Fibroblast of upper back skin (primary cell): ENCODE results near the gene PIAS3.
"Not testable (repeated sequence)": the region's sequence is repeated elsewhere in the genome, so short reads cannot be mapped to it uniquely, and the experiment has no call there.

Experiments used
- DNase-seq: peaks from one replicate; pipeline ENCODE4 v3.0.0-alpha.2; 2013

Gene PIAS3

GRCh38 chr1:145871994-145872924 is 13.4 kb upstream of the PIAS3 start:
- peak; percentile 28 for DNase-seq

GRCh38 chr1:145868232-145868631 is 9.4 kb upstream of the PIAS3 start:
- DNase-seq = no peak

GRCh38 chr1:145863282-145864018 is 4.6 kb upstream of the PIAS3 start:
- peak; percentile 23 for DNase-seq

DNA sequence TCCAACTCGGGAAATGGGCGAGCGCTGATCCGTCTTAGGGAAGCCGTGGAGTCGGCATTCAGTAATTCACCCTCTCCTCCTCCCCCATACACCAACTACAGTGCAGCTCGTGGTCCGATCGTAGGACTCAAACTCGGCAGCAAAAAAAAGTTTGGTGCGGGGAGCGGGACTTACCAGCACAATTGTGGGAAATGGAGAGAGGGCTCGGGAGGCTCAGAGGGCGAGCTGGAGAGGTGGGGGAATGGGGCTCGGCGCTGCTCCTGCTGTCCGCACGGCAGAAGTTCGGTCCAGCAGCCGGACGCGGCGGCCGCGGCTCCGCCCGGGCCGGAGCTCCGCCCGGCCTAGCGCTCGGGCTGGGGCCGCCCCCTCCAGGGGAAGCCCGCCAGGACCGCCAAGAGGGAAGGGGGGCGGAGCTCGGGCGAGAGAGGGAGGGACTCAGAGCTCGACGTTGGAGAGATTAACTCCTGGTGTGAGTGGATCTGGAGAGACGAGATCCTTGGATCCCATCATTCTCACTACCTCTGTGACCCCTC is 676 bp upstream of the PIAS3 start:
- DNase-seq = peak; percentile 88

- no peak for DNase-seq
These were observed 512 bp downstream of the PIAS3 start for GRCh38 chr1:145858238-145858900.

- DNase-seq = no peak
These were observed 1.7 kb downstream of the PIAS3 start for GRCh38 chr1:145857170-145857569.

DNA sequence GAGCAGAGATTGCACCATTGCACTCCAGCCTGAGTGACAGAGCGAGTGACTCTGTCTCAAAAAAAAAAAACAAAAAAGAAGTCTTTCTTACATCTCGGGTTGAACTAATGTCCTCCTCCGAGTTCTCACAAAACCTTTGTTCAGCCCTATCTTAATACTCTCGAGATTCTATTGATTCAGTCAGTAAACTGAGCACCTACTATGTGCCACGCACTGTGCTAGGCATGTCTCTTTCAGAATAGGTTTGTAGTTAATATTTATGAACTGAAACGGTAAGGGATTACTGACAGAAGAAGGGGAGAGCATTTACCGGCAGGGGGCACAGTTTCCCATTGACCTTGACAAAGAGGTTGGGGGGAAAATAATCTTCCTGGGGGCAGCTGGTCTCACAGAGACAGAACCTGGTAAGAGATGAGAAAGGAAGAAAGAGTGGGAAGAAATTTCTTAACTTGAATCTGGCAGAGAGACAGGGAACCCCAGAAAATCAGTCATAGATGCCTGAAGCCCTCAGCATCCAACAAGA is 3.4 kb downstream of the PIAS3 start:
- no peak for DNase-seq

- peak; percentile 86 for DNase-seq
These were observed 9.3 kb downstream of the PIAS3 start for GRCh38 chr1:145849356-145850160.

- DNase-seq = no peak
These were observed 11.1 kb downstream of the PIAS3 start for GRCh38 chr1:145847827-145848226.

- DNase-seq = peak; percentile 24
These were observed 12.7 kb downstream of the PIAS3 start for GRCh38 chr1:145846201-145846612.

GRCh38 chr1:145845514-145846161 is 13.2 kb downstream of the PIAS3 start, which contains the start of gene NUDT17:
TSS of gene NUDT17 (plus strand) at chr1:145845630. CDS start at chr1:145845641, 11 bp downstream.
- peak; percentile 72 for DNase-seq

DNA sequence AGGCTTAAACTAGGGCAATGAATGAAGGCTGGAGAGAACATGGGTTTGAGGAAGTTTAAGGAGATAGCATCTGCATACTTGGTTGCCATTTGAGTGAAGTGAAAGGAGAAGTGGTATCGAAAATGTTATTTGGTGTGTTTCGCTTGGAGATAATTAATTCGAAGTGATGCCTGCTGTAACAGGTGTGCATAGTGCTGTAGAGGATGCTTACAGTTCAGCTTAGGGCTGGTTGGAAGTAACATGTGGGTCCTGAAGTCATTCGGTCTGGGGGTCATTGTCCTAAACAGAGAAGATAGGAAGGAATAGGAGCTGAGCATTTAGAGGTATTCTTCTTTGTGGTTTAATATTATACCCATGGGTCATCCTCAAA is 13.8 kb downstream of the PIAS3 start:
- DNase-seq = no peak

DNA sequence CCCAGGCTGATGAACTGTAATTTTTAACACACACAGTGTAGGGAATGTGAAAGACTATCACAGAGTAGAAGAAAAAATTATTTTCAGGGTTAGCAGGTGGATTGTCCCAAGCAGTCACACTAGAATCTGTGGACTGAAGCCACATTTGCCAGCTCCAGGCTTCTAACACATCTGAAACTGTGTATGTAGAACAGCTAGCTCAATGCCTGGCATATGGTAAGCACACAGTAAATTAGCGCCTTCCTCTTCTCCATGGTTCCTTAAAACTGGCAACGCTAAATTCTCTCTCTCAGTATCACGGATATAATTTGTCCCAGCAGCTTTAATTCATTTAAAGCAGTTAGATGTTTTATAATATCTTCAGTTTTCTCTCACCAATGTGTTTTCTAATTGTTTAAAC is 15.8 kb downstream of the PIAS3 start:
- DNase-seq = no peak

- DNase-seq = no peak
These were observed 21.2 kb downstream of the PIAS3 start for GRCh38 chr1:145837656-145838055.

- not testable (repeated sequence) for DNase-seq
These were observed 28.1 kb downstream of the PIAS3 start for GRCh38 chr1:145830810-145831209.

GRCh38 chr1:145828367-145829026 is 30.4 kb downstream of the PIAS3 start:
- peak; percentile 17 for DNase-seq

- no peak for DNase-seq
These were observed 30.9 kb downstream of the PIAS3 start for GRCh38 chr1:145827966-145828365.

- DNase-seq = no peak
These were observed 32.9 kb downstream of the PIAS3 start for GRCh38 chr1:145826030-145826429.

- no peak for DNase-seq
These were observed 34.4 kb downstream of the PIAS3 start for GRCh38 chr1:145824499-145824842.

GRCh38 chr1:145823565-145824498 is 35.0 kb downstream of the PIAS3 start, which contains the start of the genes POLR3C and RNF115:
TSS of gene POLR3C (plus strand) at chr1:145824200. CDS start at chr1:145825777, 1,577 bp downstream.
TSS of gene RNF115 (minus strand) at chr1:145824095. CDS start at chr1:145823873, 222 bp downstream.
- DNase-seq = peak; percentile 91
